Esophagus (tissue), 2 donors: Measurements from ENCODE around the gene SNX21. TPM values are rescaled to one million over a fixed set of nuclear protein-coding genes. Genes with fewer than 3 reads are reported as not detected.
"Not testable (repeated sequence)": the region's sequence is repeated elsewhere in the genome, so short reads cannot be mapped to it uniquely, and the experiment has no call there.

Experiments
- H3K27ac ChIP-seq, 2 donors: one replicate each; pipeline ENCODE4 v1.5.1; 2013; ENCODE audit warnings: low read depth in 2 of 2, mild to moderate bottlenecking in 2 of 2, inconsistent platforms in 1 of 2, low read length in 1 of 2, moderate library complexity in 1 of 2
- H3K27me3 ChIP-seq, 2 donors: one replicate each; pipeline ENCODE4 v1.6.1; 2013; ENCODE audit warnings: low read length in 2 of 2, control low read depth in 1 of 2, mild to moderate bottlenecking in 1 of 2; ENCODE audit not compliant: insufficient read depth in 2 of 2, control insufficient read depth in 1 of 2
- H3K36me3 ChIP-seq, 2 donors: one replicate each; pipeline ENCODE4 v1.6.1; 2013; ENCODE audit warnings: low read length in 1 of 2; ENCODE audit not compliant: control insufficient read depth in 2 of 2, insufficient read depth in 2 of 2
- H3K4me1 ChIP-seq, 2 donors: one replicate each; pipeline ENCODE4 v1.6.1; 2013; ENCODE audit warnings: low read length in 1 of 2; ENCODE audit not compliant: control insufficient read depth in 2 of 2, insufficient read depth in 2 of 2
- H3K4me3 ChIP-seq, 2 donors: one replicate each; pipeline ENCODE4 v1.5.1; 2013; ENCODE audit warnings: low read length in 2 of 2, mild to moderate bottlenecking in 2 of 2, low read depth in 1 of 2, moderate library complexity in 1 of 2
- H3K9me3 ChIP-seq, 2 donors: one replicate each; pipeline ENCODE4 v1.6.1; 2013; ENCODE audit warnings: mild to moderate bottlenecking in 2 of 2, low read depth in 1 of 2, low read length in 1 of 2, moderate library complexity in 1 of 2; ENCODE audit not compliant: control insufficient read depth in 2 of 2, insufficient read depth in 1 of 2
- WGBS, 2 donors: extraction: QIAGEN DNeasy Blood & Tissue Kit; methylation state at CpG; one replicate each; pipeline ENCODE4 v1.1.7; 2013; 5-methylcytosine and 5-hydroxymethylcytosine counted together
- polyA plus RNA-seq, 2 donors: library from polyadenylated mRNA; stranded (reverse); fragments of 200-250 nt; gene quantifications; one replicate each; pipeline ENCODE4 v1.2.3, GENCODE V29; 2013
- donor health status: healthy with polysubstance abuse.
- donor health status: Bipolar disorder and iron deficiency.

SNX21 gene
- polyA plus RNA-seq, 2 donors: 9.3 to 25.8 TPM

GRCh38 chr20:45821947-45822346 is 11.7 kb upstream of the SNX21 start:
- H3K4me1 ChIP-seq: peaks cover 3 to 16% of the 10 kb centered on the region in 2 donors
- WGBS, 2 donors: 67 to 69% methylated on average over 2 of the region's 2 CpGs

GRCh38 chr20:45822857-45823256 is 10.7 kb upstream of the SNX21 start:
- peaks cover 3 to 16% of the 10 kb centered on the region in 2 donors for H3K4me1 ChIP-seq
- H3K9me3 ChIP-seq: no peaks in the 10 kb centered on the region
- H3K4me3 ChIP-seq: no peak overlapping the region
- no peak overlapping the region for H3K27ac ChIP-seq
- no peaks in the 10 kb centered on the region for H3K36me3 ChIP-seq
- WGBS, 2 donors: 6 to 9% methylated on average over 24 of the region's 24 CpGs
- peaks cover 0 to 2% of the 10 kb centered on the region in 2 donors for H3K27me3 ChIP-seq

More at GRCh38 chr20:45821947-45822346, 11.7 kb upstream of the SNX21 start:
- no peak overlapping the region for H3K4me3 ChIP-seq
- peaks cover 0 to 2% of the 10 kb centered on the region in 2 donors for H3K27me3 ChIP-seq
- no peaks in the 10 kb centered on the region for H3K9me3 ChIP-seq
- no peaks in the 10 kb centered on the region for H3K36me3 ChIP-seq
- H3K27ac ChIP-seq: no peak overlapping the region

DNA sequence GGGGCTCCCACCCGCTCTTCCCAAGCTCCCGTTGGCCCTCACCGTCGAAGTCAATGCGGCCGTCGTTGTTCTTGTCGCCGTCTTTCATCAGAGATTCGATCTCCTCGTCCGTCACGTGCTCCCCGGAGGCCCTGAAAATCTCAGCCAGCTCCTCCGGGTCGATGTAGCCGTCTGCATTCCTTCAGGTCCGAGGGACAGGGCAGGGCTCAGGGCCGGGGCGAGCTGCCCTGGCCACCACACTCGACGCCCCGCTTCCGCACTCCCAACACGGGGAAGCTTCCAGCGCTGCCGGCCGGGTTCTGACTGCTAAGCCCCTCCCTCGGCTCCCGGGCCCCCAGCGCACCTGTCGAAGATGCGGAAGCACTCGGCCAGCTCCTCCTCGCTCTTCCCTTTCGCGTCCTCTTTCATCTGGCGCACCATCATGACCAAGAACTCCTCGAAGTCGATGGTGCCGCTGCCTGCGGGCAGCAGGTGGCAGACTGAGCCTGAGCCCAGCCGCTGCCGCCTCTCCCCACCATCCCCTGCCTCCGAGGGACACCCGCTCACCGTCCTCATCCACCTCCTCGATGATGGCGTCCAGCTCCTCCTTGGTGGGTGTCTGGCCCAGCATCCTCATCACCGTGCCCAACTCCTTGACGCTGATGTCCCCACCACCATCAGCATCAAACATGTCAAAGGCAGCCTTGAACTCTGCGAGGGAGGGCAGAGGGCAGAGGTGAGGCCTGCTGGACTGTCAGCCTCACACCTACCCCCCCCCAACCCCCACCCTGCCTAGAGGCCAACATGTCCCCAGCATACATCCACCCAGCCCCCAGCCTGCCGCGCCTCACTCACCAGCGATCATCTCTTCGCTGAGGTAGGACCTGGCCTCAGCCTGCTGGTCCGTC is 9.4 kb upstream of the SNX21 start:
- WGBS, 2 donors: 20 to 21% methylated on average over 55 to 57 of the region's 57 CpGs
- Histone ChIP-seq H3K4me1 (peaks cover 3 to 16% of the 10 kb centered on the region in 2 donors), H3K27ac (no peak overlapping the region), H3K27me3 (peaks cover 0 to 2% of the 10 kb centered on the region in 2 donors), H3K9me3 (no peaks in the 10 kb centered on the region), H3K36me3 (no peaks in the 10 kb centered on the region), H3K4me3 (peak overlapping the region in 1 of 2 donors; percentile 0)

- H3K4me3 ChIP-seq: no peak overlapping the region
- H3K4me1 ChIP-seq: peaks cover 3 to 16% of the 10 kb centered on the region in 2 donors
- peak overlapping the region; percentile 19 to 66 for H3K27ac ChIP-seq
- WGBS, 2 donors: 55 to 63% methylated on average over 6 of the region's 6 CpGs
- H3K27me3 ChIP-seq: peaks cover 0 to 2% of the 10 kb centered on the region in 2 donors
- no peaks in the 10 kb centered on the region for H3K9me3 ChIP-seq
- no peaks in the 10 kb centered on the region for H3K36me3 ChIP-seq
Measured at GRCh38 chr20:45826381-45827019, 7.1 kb upstream of the SNX21 start.

GRCh38 chr20:45827030-45827652 is 6.5 kb upstream of the SNX21 start, which contains the start of gene TNNC2:
Gene TNNC2, minus strand, starts transcription at chr20:45827312. Its CDS starts 64 bp downstream, at chr20:45827248.
- WGBS, 2 donors: 78 to 88% methylated on average over 8 of the region's 8 CpGs
- H3K9me3 ChIP-seq: no peaks in the 10 kb centered on the region
- no peak within 1 kb of the TSS for H3K4me3 ChIP-seq
- peak within 1 kb of the TSS; percentile 29 to 66 for H3K27ac ChIP-seq
- H3K4me1 ChIP-seq: peaks cover 3 to 16% of the 10 kb centered on the region in 2 donors
- peaks cover 0 to 2% of the 10 kb centered on the region in 2 donors for H3K27me3 ChIP-seq
- no peaks in the 10 kb centered on the region for H3K36me3 ChIP-seq

GRCh38 chr20:45827712-45828111 is 5.9 kb upstream of the SNX21 start:
- no peaks in the 10 kb centered on the region for H3K9me3 ChIP-seq
- WGBS, 2 donors: 74 to 84% methylated on average over 6 of the region's 6 CpGs
- H3K36me3 ChIP-seq: no peaks in the 10 kb centered on the region
- H3K4me3 ChIP-seq: no peak overlapping the region
- H3K27me3 ChIP-seq: peaks cover 0 to 2% of the 10 kb centered on the region in 2 donors
- H3K27ac ChIP-seq: peak overlapping the region in 1 of 2 donors; percentile 29
- H3K4me1 ChIP-seq: peaks cover 3 to 13% of the 10 kb centered on the region in 2 donors

DNA sequence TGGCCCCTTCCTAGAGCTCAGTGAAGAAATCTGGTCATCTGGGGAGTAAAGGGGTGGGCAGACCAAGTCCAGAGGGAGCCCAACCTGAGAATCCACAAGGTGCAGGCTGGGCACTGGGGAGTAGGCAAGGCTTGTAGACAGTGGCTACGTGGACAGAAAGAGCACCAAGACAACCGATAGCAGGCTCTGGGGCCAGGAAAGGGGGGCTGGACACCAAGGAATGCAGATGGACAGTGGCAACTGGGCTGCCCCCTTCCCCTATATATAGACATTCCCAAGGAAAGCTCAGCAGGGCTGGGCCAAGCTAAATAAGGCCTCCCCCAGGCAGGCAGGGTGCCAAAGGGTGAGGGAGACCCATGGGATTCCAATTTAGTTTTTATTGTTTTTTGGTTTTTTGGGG is 5.0 kb upstream of the SNX21 start:
- 42 to 71% methylated on average over 2 of the region's 2 CpGs for WGBS, 2 donors
- Histone ChIP-seq H3K27me3 (peaks cover 0 to 2% of the 10 kb centered on the region in 2 donors), H3K9me3 (no peaks in the 10 kb centered on the region), H3K27ac (peak overlapping the region; percentile 34 to 62), H3K4me3 (no peak overlapping the region), H3K36me3 (no peaks in the 10 kb centered on the region), H3K4me1 (peaks cover 0 to 8% of the 10 kb centered on the region in 2 donors)

GRCh38 chr20:45829673-45830106 is 3.9 kb upstream of the SNX21 start:
- H3K9me3 ChIP-seq, H3K4me1 ChIP-seq, H3K27me3 ChIP-seq, H3K4me3 ChIP-seq, H3K36me3 ChIP-seq, H3K27ac ChIP-seq: not testable (repeated sequence)
- WGBS, 2 donors: 64 to 76% methylated on average over 4 of the region's 4 CpGs

- no peaks in the 10 kb centered on the region for H3K27me3 ChIP-seq
- no peaks in the 10 kb centered on the region for H3K36me3 ChIP-seq
- no peaks in the 10 kb centered on the region for H3K9me3 ChIP-seq
- WGBS, 2 donors: 84 to 85% methylated on average over 4 of the region's 4 CpGs
- H3K4me3 ChIP-seq: no peak overlapping the region
- peaks cover 3 to 12% of the 10 kb centered on the region in 2 donors for H3K4me1 ChIP-seq
- peak overlapping the region; percentile 85 to 93 for H3K27ac ChIP-seq
Measured at GRCh38 chr20:45832619-45833018, 980 bp upstream of the SNX21 start.
